Lower leg skin (tissue), 3 donors: ENCODE data around the gene FGF12.

ENCODE experiments used
- CTCF ChIP-seq, 3 donors: fragments of 450-650 bp; IDR thresholded peaks; one replicate each; pipeline ENCODE4 v1.5.1; 2016; ENCODE audit warnings: antibody characterized with exemption in 3 of 3, mild to moderate bottlenecking in 3 of 3, moderate library complexity in 2 of 3
- POLR2A ChIP-seq, 2 donors: fragments of 450-650 bp; IDR thresholded peaks; one replicate each; pipeline ENCODE4 v1.6.1; 2016 to 2017; ENCODE audit warnings: antibody characterized with exemption in 2 of 2, mild to moderate bottlenecking in 1 of 2, moderate library complexity in 1 of 2

- TF ChIP-seq CTCF (IDR thresholded peaks at IDR 0.05) = no peak
- TF ChIP-seq POLR2A (IDR thresholded peaks at IDR 0.05) = no peak
Observed at GRCh38 chr3:192168202-192168601, 559.1 kb downstream of the FGF12 start.
